ENCODE data around the gene XDH.

DNA sequence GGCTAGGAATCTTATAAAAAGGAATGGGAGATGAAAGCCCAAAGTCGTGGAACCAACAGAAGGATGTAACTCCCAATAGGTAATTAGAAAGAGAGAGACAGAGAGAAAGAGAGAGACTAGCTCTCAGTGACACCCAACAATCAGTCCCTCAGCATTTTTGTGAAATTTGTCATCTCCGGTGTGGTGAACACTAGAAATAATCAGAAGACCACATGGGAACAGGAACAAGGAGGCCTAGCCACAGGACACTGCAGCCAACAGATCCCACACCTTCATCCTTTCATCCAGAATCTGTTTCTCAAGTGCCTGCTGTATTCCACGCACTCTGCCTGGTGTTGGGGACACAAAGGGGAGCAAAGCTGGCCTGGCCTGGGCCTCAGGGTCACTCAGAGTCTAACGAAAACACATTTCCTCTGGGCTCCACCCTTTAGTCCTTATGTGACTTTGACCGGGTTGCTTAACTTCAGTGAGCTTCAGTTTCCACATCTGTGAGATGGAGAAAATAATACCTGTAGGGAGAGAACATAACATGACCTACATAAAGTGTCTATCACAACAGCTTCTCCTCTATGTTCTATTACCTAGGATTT, 127.5 kb downstream of the XDH start:
- TF ChIP-seq, protein P1, sequence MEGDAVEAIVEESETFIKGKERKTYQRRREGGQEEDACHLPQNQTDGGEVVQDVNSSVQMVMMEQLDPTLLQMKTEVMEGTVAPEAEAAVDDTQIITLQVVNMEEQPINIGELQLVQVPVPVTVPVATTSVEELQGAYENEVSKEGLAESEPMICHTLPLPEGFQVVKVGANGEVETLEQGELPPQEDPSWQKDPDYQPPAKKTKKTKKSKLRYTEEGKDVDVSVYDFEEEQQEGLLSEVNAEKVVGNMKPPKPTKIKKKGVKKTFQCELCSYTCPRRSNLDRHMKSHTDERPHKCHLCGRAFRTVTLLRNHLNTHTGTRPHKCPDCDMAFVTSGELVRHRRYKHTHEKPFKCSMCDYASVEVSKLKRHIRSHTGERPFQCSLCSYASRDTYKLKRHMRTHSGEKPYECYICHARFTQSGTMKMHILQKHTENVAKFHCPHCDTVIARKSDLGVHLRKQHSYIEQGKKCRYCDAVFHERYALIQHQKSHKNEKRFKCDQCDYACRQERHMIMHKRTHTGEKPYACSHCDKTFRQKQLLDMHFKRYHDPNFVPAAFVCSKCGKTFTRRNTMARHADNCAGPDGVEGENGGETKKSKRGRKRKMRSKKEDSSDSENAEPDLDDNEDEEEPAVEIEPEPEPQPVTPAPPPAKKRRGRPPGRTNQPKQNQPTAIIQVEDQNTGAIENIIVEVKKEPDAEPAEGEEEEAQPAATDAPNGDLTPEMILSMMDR (IDR thresholded peaks at IDR 0.05; ENCODE audit: low read length): no peak
- no peak for TF ChIP-seq EZH2 (optimal IDR thresholded peaks at IDR 0.05; ENCODE audit: low read depth, low read length)

Measured in MM.1S (cell line).